NCI-H226 (cell line): ENCODE data around the gene RDH13.
A peak's percentile ranks its signal among the peaks of the same experiment; 100 is the strongest.
"Not testable (repeated sequence)": the region's sequence is repeated elsewhere in the genome, so short reads cannot be mapped to it uniquely, and the experiment has no call there.

ENCODE experiments used
- DNase-seq: peaks from one replicate; pipeline ENCODE4 v3.0.0-alpha.2; 2015

RDH13 gene

GRCh38 chr19:55008781-55009180 is 54.2 kb downstream of the RDH13 start:
- not testable (repeated sequence) for DNase-seq

GRCh38 chr19:55008189-55008588 is 54.8 kb downstream of the RDH13 start:
- DNase-seq: not testable (repeated sequence)

- not testable (repeated sequence) for DNase-seq
Measured at GRCh38 chr19:55007537-55007936, 55.4 kb downstream of the RDH13 start.

GRCh38 chr19:55006795-55007194 is 56.2 kb downstream of the RDH13 start:
- not testable (repeated sequence) for DNase-seq

- peak; percentile 51 for DNase-seq
Measured at GRCh38 chr19:55005684-55006488, 57.1 kb downstream of the RDH13 start.

GRCh38 chr19:55000761-55001160 is 62.2 kb downstream of the RDH13 start:
- no peak for DNase-seq

GRCh38 chr19:54998751-54999239 is 64.2 kb downstream of the RDH13 start:
- not testable (repeated sequence) for DNase-seq

GRCh38 chr19:54995561-54995960 is 67.4 kb downstream of the RDH13 start:
- no peak for DNase-seq
